Limb (tissue), 2 donors: ENCODE measurements around the gene RELB.

Experiments
- DNase-seq, 2 donors: peaks; one replicate each; pipeline ENCODE4 v3.0.0-alpha.2; 2016; ENCODE audit errors: extremely low spot score in 2 of 2

The RELB gene

GRCh38 chr19:45020071-45020470 is 18.8 kb downstream of the RELB start:
- DNase-seq, result no peak

GRCh38 chr19:45021971-45022370 is 20.7 kb downstream of the RELB start:
- no peak for DNase-seq

- no peak for DNase-seq
These were observed 21.8 kb downstream of the RELB start for GRCh38 chr19:45023048-45023447.

GRCh38 chr19:45025264-45025663 is 24.0 kb downstream of the RELB start:
- no peak for DNase-seq

GRCh38 chr19:45027371-45027770 is 26.1 kb downstream of the RELB start:
- no peak for DNase-seq

GRCh38 chr19:45030825-45031224 is 29.6 kb downstream of the RELB start:
- DNase-seq, result no peak

- no peak for DNase-seq
These were observed 31.2 kb downstream of the RELB start for GRCh38 chr19:45032421-45032820.

- no peak for DNase-seq
These were observed 34.5 kb downstream of the RELB start for GRCh38 chr19:45035755-45036154.

GRCh38 chr19:45037393-45038169 is 36.3 kb downstream of the RELB start:
- DNase-seq, result no peak

- DNase-seq, result peak; percentile 91 to 94
These were observed 37.9 kb downstream of the RELB start, which contains the start of gene CLASRP for GRCh38 chr19:45038931-45039893. Gene CLASRP (plus strand): TSS chr19:45039045. CDS start chr19:45040213, 1,168 bp downstream.

- no peak for DNase-seq
These were observed 39.0 kb downstream of the RELB start for GRCh38 chr19:45040059-45040771.

- no peak for DNase-seq
These were observed 39.9 kb downstream of the RELB start for GRCh38 chr19:45041125-45041524.

GRCh38 chr19:45045671-45046353 is 44.5 kb downstream of the RELB start:
- DNase-seq, result no peak

GRCh38 chr19:45046355-45046754 is 45.1 kb downstream of the RELB start:
- DNase-seq, result no peak

GRCh38 chr19:45047188-45047797 is 46.0 kb downstream of the RELB start:
- DNase-seq, result no peak

- no peak for DNase-seq
These were observed 47.9 kb downstream of the RELB start for GRCh38 chr19:45049073-45049736.

GRCh38 chr19:45050036-45050435 is 48.8 kb downstream of the RELB start:
- no peak for DNase-seq

- DNase-seq, result no peak
These were observed 50.8 kb downstream of the RELB start for GRCh38 chr19:45051929-45052579.

GRCh38 chr19:45056831-45057230 is 55.6 kb downstream of the RELB start:
- DNase-seq, result no peak

GRCh38 chr19:45057444-45057843 is 56.2 kb downstream of the RELB start:
- DNase-seq, result no peak
